ENCODE measurements around the gene ELOF1.

DNA sequence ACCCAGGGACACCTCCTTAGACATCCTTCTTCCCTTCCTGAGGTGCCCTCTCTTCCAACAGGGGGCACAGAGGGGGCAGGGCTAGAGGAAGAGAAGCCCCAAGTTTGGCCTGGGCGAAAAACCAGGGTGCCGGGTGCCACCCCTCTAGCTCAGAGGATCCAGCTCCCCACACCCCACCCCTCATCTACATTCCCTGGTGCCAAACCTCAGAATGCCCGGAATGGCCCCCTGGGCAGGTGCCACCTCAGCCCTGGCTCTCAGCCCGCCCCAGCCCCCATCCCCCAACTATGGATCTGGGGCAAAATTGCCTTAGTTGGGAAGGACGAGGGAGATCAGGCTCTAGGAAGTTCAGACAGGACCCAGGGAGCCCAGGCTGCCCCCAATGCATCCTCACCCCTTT, 18.4 kb downstream of the ELOF1 start:
- TF ChIP-seq, protein P1, sequence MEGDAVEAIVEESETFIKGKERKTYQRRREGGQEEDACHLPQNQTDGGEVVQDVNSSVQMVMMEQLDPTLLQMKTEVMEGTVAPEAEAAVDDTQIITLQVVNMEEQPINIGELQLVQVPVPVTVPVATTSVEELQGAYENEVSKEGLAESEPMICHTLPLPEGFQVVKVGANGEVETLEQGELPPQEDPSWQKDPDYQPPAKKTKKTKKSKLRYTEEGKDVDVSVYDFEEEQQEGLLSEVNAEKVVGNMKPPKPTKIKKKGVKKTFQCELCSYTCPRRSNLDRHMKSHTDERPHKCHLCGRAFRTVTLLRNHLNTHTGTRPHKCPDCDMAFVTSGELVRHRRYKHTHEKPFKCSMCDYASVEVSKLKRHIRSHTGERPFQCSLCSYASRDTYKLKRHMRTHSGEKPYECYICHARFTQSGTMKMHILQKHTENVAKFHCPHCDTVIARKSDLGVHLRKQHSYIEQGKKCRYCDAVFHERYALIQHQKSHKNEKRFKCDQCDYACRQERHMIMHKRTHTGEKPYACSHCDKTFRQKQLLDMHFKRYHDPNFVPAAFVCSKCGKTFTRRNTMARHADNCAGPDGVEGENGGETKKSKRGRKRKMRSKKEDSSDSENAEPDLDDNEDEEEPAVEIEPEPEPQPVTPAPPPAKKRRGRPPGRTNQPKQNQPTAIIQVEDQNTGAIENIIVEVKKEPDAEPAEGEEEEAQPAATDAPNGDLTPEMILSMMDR (conservative IDR thresholded peaks at IDR 0.05; ENCODE audit: low read depth, low read length), result no peak
- no peak for TF ChIP-seq EZH2 (IDR thresholded peaks at IDR 0.05; ENCODE audit: low read length, unreplicated experiment)

Data from PC-3 (cell line).